ENCODE results near the gene COG7.
"Not testable (repeated sequence)": the region's sequence is repeated elsewhere in the genome, so short reads cannot be mapped to it uniquely, and the experiment has no call there.

- not testable (repeated sequence) for TF ChIP-seq CTCF (conservative IDR thresholded peaks at IDR 0.05; ENCODE audit: low read depth, low read length); EZH2 (IDR thresholded peaks at IDR 0.05; ENCODE audit: low read length, unreplicated experiment); EZH2phosphoT487 (IDR thresholded peaks at IDR 0.05; ENCODE audit: borderline replicate concordance, low read length)
Observed at GRCh38 chr16:23483492-23483891, 30.5 kb upstream of the COG7 start.
